Measurements from ENCODE around the gene ASTN2.

- no peak for TF ChIP-seq GATAD2B (IDR thresholded peaks at IDR 0.05; ENCODE audit: borderline replicate concordance)
- TF ChIP-seq U2AF2 (optimal IDR thresholded peaks at IDR 0.05; ENCODE audit: low read depth, low read length): no peak
- no peak for TF ChIP-seq ZFX (CRISPR knock-in tag; IDR thresholded peaks at IDR 0.05)
- TF ChIP-seq EP300 (IDR thresholded peaks at IDR 0.05; ENCODE audit: low read length): no peak
- TF ChIP-seq CTCF (IDR thresholded peaks at IDR 0.05 in 2 of 3, conservative IDR thresholded peaks at IDR 0.05 in 1 of 3; ENCODE audit: insufficient read depth in 2 of 3, low read depth in 1 of 3, low read length in 3 of 3): no peak
- no peak for TF ChIP-seq CEBPB (tag; IDR thresholded peaks at IDR 0.05)
- TF ChIP-seq ATF2 (CRISPR knock-in tag; IDR thresholded peaks at IDR 0.05): no peak
- TF ChIP-seq ASH1L (IDR thresholded peaks at IDR 0.05; ENCODE audit: borderline replicate concordance, low read depth, partially characterized antibody): no peak
- no peak for TF ChIP-seq CCAR2 (IDR thresholded peaks at IDR 0.05; ENCODE audit: low read depth, low read length)
- TF ChIP-seq FOXK1 (CRISPR knock-in tag; IDR thresholded peaks at IDR 0.05; ENCODE audit: borderline replicate concordance): no peak
- no peak for TF ChIP-seq POLR2A (conservative IDR thresholded peaks at IDR 0.05)
Measured at GRCh38 chr9:116959809-116960208, 455.0 kb downstream of the ASTN2 start.

Data from K562 (cell line).